Neuronal stem cell (in vitro differentiated cells): ENCODE data around the gene SCAF1.
A peak's percentile ranks its signal among the peaks of the same experiment; 100 is the strongest.

Source experiments
- DNase-seq: peaks from one replicate; pipeline ENCODE4 v3.0.0-alpha.2; 2013; ENCODE audit warnings: low spot score
- H2AFZ ChIP-seq: one replicate; pipeline ENCODE4 v1.6.1; 2013; ENCODE audit warnings: mild to moderate bottlenecking, low read length, inconsistent platforms
- H2AK5ac ChIP-seq: 2 replicates; pipeline ENCODE4 v1.6.1; 2013; ENCODE audit warnings: low read depth, mild to moderate bottlenecking, inconsistent platforms, low read length, moderate library complexity, mixed read lengths
- H2BK120ac ChIP-seq: 2 replicates; pipeline ENCODE4 v1.6.1; 2013; ENCODE audit warnings: low read depth, mild to moderate bottlenecking, inconsistent platforms, low read length, moderate library complexity, mixed read lengths
- H2BK12ac ChIP-seq: one replicate; pipeline ENCODE4 v1.6.1; 2013; ENCODE audit warnings: low read length, inconsistent platforms
- H2BK15ac ChIP-seq: 2 replicates; pipeline ENCODE4 v1.6.1; 2013; ENCODE audit warnings: mild to moderate bottlenecking, low read length, inconsistent platforms, mixed read lengths
- H2BK5ac ChIP-seq: one replicate; pipeline ENCODE4 v1.6.1; 2013; ENCODE audit warnings: inconsistent platforms, mild to moderate bottlenecking, low read length, moderate library complexity
- H3K14ac ChIP-seq: one replicate; pipeline ENCODE4 v1.6.1; 2013; ENCODE audit warnings: low read length, inconsistent platforms
- H3K18ac ChIP-seq: 2 replicates; pipeline ENCODE4 v1.6.1; 2013; ENCODE audit warnings: low read length, inconsistent platforms
- H3K23ac ChIP-seq: 2 replicates; pipeline ENCODE4 v1.6.1; 2013; ENCODE audit warnings: low read depth, mild to moderate bottlenecking, mixed read lengths, low read length, inconsistent platforms; ENCODE audit not compliant: poor library complexity
- H3K27ac ChIP-seq: replicated peaks from 3 replicates; pipeline ENCODE4 v1.5.1; 2013; ENCODE audit warnings: low read length, inconsistent platforms
- H3K27me3 ChIP-seq, 3 experiments: 2 replicates each; pipeline ENCODE4 v1.6.1; 2013; ENCODE audit warnings: low read length in 3 of 3, mild to moderate bottlenecking in 2 of 3, inconsistent platforms in 1 of 3, low read depth in 1 of 3, mixed read lengths in 1 of 3, moderate library complexity in 1 of 3; ENCODE audit not compliant: control insufficient read depth in 3 of 3, insufficient read depth in 3 of 3
- H3K36me3 ChIP-seq, 2 donors: replicated peaks in 1 of 2; 2 replicates each; pipeline ENCODE4 v1.6.1; 2013; ENCODE audit warnings: low read length in 2 of 2; ENCODE audit not compliant: control insufficient read depth in 2 of 2, insufficient read depth in 2 of 2
- H3K4ac ChIP-seq: 2 replicates; pipeline ENCODE4 v1.6.1; 2013; ENCODE audit warnings: inconsistent platforms, mild to moderate bottlenecking, low read length, moderate library complexity
- H3K4me1 ChIP-seq, 2 donors: 1 replicate in 1 of 2; 2 replicates in 1 of 2; pipeline ENCODE4 v1.6.1; 2013; ENCODE audit warnings: low read length in 2 of 2, low read depth in 1 of 2; ENCODE audit not compliant: control insufficient read depth in 2 of 2, insufficient read depth in 1 of 2
- H3K4me2 ChIP-seq: one replicate; pipeline ENCODE4 v1.6.1; 2013; ENCODE audit warnings: mild to moderate bottlenecking, low read length, inconsistent platforms; ENCODE audit not compliant: insufficient read depth, poor library complexity, severe bottlenecking
- H3K4me3 ChIP-seq, 2 donors: 2 replicates each; pipeline ENCODE4 v1.5.1; 2013; ENCODE audit warnings: low read length in 2 of 2, mild to moderate bottlenecking in 2 of 2, inconsistent platforms in 1 of 2, moderate library complexity in 1 of 2
- H3K79me1 ChIP-seq: one replicate; pipeline ENCODE4 v1.6.1; 2013; ENCODE audit warnings: low read depth, mild to moderate bottlenecking, inconsistent platforms, low read length, moderate library complexity
- H3K9ac ChIP-seq: one replicate; pipeline ENCODE4 v1.6.1; 2013; ENCODE audit warnings: mild to moderate bottlenecking, low read depth, low read length, inconsistent platforms; ENCODE audit not compliant: poor library complexity
- H3K9me3 ChIP-seq, 2 donors: replicated peaks in 1 of 2; 2 replicates each; pipeline versions ENCODE3 to v1.6.1; 2013; ENCODE audit warnings: low read length in 2 of 2, mild to moderate bottlenecking in 2 of 2, inconsistent platforms in 1 of 2, low read depth in 1 of 2, mixed read lengths in 1 of 2, moderate library complexity in 1 of 2; ENCODE audit not compliant: control insufficient read depth in 2 of 2, insufficient read depth in 1 of 2
- H4K8ac ChIP-seq: one replicate; pipeline ENCODE4 v1.6.1; 2013; ENCODE audit warnings: low read depth, mild to moderate bottlenecking, inconsistent platforms, low read length, moderate library complexity
- H4K91ac ChIP-seq: one replicate; pipeline ENCODE4 v1.6.1; 2013; ENCODE audit warnings: low read length, low read depth, mild to moderate bottlenecking, inconsistent platforms; ENCODE audit not compliant: poor library complexity
- WGBS, 2 donors: extraction: QIAGEN DNeasy Blood & Tissue Kit; methylation state at CpG; one replicate each; pipeline ENCODE4 v1.1.7; 2013; ENCODE audit warnings: missing lambda C conversion rate in 2 of 2, mixed read lengths in 1 of 2; ENCODE audit not compliant: insufficient read length in 2 of 2, insufficient replicate concordance in 1 of 2; ENCODE audit errors: extremely low coverage in 2 of 2; 5-methylcytosine and 5-hydroxymethylcytosine counted together

Gene SCAF1

GRCh38 chr19:49683814-49684250 is 41.8 kb downstream of the SCAF1 start:
- Histone ChIP-seq H2BK12ac (no peak overlapping the region), H3K9ac (peak overlapping the region; percentile 21), H3K4me2 (no peak overlapping the region), H3K14ac (no peak overlapping the region), H3K27ac (no peak overlapping the region), H4K91ac (no peak overlapping the region), H2BK5ac (no peak overlapping the region), H3K18ac (peak overlapping the region; percentile 87), H3K9me3 (no peaks in the 10 kb centered on the region), H3K36me3 (peaks cover 48 to 88% of the 10 kb centered on the region in 2 donors), H3K4me3 (peak overlapping the region in 1 of 2 donors; percentile 48), H3K79me1 (peaks cover 22% of the 10 kb centered on the region), H4K8ac (no peak overlapping the region), H2AK5ac (peak overlapping the region; percentile 46), H3K27me3 (no peaks in the 10 kb centered on the region), H2AFZ (no peak overlapping the region), H2BK15ac (no peak overlapping the region), H2BK120ac (no peak overlapping the region), H3K4me1 (peaks cover 21 to 31% of the 10 kb centered on the region in 2 donors), H3K4ac (no peak overlapping the region), H3K23ac (peak overlapping the region; percentile 85)
- no peak for DNase-seq
- WGBS, 2 donors = no CpG with 5 or more reads among the region's 18 CpGs

- Histone ChIP-seq H3K36me3 (peaks cover 51 to 91% of the 10 kb centered on the region in 2 donors), H3K4ac (no peak overlapping the region), H3K4me2 (no peak overlapping the region), H3K9ac (no peak overlapping the region), H4K91ac (no peak overlapping the region), H4K8ac (no peak overlapping the region), H3K79me1 (peaks cover 26% of the 10 kb centered on the region), H3K18ac (peak overlapping the region; percentile 87), H2BK12ac (no peak overlapping the region), H2BK120ac (no peak overlapping the region), H3K4me1 (peaks cover 22 to 29% of the 10 kb centered on the region in 2 donors), H2BK15ac (no peak overlapping the region), H2AFZ (no peak overlapping the region), H3K4me3 (peak overlapping the region in 1 of 2 donors; percentile 42), H2AK5ac (peak overlapping the region; percentile 46), H3K27me3 (no peaks in the 10 kb centered on the region), H3K9me3 (no peaks in the 10 kb centered on the region), H2BK5ac (no peak overlapping the region), H3K27ac (no peak overlapping the region), H3K14ac (no peak overlapping the region), H3K23ac (peak overlapping the region; percentile 85)
- no CpG with 5 or more reads among the region's 35 CpGs for WGBS, 2 donors
- DNase-seq = no peak
Measured at GRCh38 chr19:49684251-49684982, 42.4 kb downstream of the SCAF1 start.

GRCh38 chr19:49684983-49685553 is 43.1 kb downstream of the SCAF1 start:
- Histone ChIP-seq H4K8ac (no peak overlapping the region), H3K27ac (no peak overlapping the region), H3K23ac (no peak overlapping the region), H4K91ac (no peak overlapping the region), H2BK12ac (no peak overlapping the region), H3K14ac (no peak overlapping the region), H2BK15ac (no peak overlapping the region), H3K9ac (no peak overlapping the region), H2AK5ac (no peak overlapping the region), H3K4me3 (no peak overlapping the region), H2AFZ (no peak overlapping the region), H3K4ac (no peak overlapping the region), H2BK120ac (no peak overlapping the region), H3K4me1 (peaks cover 19 to 23% of the 10 kb centered on the region in 2 donors), H3K79me1 (peaks cover 27% of the 10 kb centered on the region), H3K4me2 (no peak overlapping the region), H3K36me3 (peaks cover 51 to 93% of the 10 kb centered on the region in 2 donors), H3K27me3 (no peaks in the 10 kb centered on the region), H2BK5ac (no peak overlapping the region), H3K9me3 (no peaks in the 10 kb centered on the region), H3K18ac (no peak overlapping the region)
- DNase-seq = no peak
- no CpG with 5 or more reads among the region's 13 CpGs for WGBS, 2 donors

- no peak overlapping the region for H2BK120ac ChIP-seq
- H3K27ac ChIP-seq = no peak overlapping the region
- WGBS, 2 donors = no CpG with 5 or more reads among the region's 23 CpGs
- no peak for DNase-seq
- no peak overlapping the region for H3K14ac ChIP-seq
- no peak overlapping the region for H3K4ac ChIP-seq
- H3K79me1 ChIP-seq = peaks cover 26% of the 10 kb centered on the region
- H3K36me3 ChIP-seq = peaks cover 49 to 93% of the 10 kb centered on the region in 2 donors
- H3K18ac ChIP-seq = peak overlapping the region; percentile 57
- no peaks in the 10 kb centered on the region for H3K9me3 ChIP-seq
- H3K9ac ChIP-seq = no peak overlapping the region
- no peaks in the 10 kb centered on the region for H3K27me3 ChIP-seq
- H4K8ac ChIP-seq = peak overlapping the region; percentile 65
- H2AFZ ChIP-seq = no peak overlapping the region
- no peak overlapping the region for H2BK12ac ChIP-seq
- no peak overlapping the region for H2AK5ac ChIP-seq
- no peak overlapping the region for H3K4me2 ChIP-seq
- H2BK15ac ChIP-seq = no peak overlapping the region
- no peak overlapping the region for H3K4me3 ChIP-seq
- H2BK5ac ChIP-seq = no peak overlapping the region
- peak overlapping the region; percentile 95 for H3K23ac ChIP-seq
- H4K91ac ChIP-seq = no peak overlapping the region
- H3K4me1 ChIP-seq = peaks cover 16 to 17% of the 10 kb centered on the region in 2 donors
Measured at GRCh38 chr19:49685845-49686332, 43.9 kb downstream of the SCAF1 start.
